ENCODE data around the gene IFITM10. TPM values are rescaled to one million over a fixed set of nuclear protein-coding genes. Genes with fewer than 3 reads are reported as not detected.

The IFITM10 gene
- total RNA-seq, 1 experiment from 2014 or later = 18.0 TPM

GRCh38 chr11:1786466-1786865, 36.1 kb upstream of the IFITM10 start:
- ATAC-seq = no peak
- TF ChIP-seq CTCF (IDR thresholded peaks at IDR 0.05) = no peak
- no peak for TF ChIP-seq TCF7L2 (IDR thresholded peaks at IDR 0.05; ENCODE audit: low read depth, low read length)
- TF ChIP-seq POLR2AphosphoS5 (IDR thresholded peaks at IDR 0.05; ENCODE audit: low read depth, low read length) = no peak
- TF ChIP-seq, protein P1, sequence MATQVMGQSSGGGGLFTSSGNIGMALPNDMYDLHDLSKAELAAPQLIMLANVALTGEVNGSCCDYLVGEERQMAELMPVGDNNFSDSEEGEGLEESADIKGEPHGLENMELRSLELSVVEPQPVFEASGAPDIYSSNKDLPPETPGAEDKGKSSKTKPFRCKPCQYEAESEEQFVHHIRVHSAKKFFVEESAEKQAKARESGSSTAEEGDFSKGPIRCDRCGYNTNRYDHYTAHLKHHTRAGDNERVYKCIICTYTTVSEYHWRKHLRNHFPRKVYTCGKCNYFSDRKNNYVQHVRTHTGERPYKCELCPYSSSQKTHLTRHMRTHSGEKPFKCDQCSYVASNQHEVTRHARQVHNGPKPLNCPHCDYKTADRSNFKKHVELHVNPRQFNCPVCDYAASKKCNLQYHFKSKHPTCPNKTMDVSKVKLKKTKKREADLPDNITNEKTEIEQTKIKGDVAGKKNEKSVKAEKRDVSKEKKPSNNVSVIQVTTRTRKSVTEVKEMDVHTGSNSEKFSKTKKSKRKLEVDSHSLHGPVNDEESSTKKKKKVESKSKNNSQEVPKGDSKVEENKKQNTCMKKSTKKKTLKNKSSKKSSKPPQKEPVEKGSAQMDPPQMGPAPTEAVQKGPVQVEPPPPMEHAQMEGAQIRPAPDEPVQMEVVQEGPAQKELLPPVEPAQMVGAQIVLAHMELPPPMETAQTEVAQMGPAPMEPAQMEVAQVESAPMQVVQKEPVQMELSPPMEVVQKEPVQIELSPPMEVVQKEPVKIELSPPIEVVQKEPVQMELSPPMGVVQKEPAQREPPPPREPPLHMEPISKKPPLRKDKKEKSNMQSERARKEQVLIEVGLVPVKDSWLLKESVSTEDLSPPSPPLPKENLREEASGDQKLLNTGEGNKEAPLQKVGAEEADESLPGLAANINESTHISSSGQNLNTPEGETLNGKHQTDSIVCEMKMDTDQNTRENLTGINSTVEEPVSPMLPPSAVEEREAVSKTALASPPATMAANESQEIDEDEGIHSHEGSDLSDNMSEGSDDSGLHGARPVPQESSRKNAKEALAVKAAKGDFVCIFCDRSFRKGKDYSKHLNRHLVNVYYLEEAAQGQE (IDR thresholded peaks at IDR 0.05; ENCODE audit: insufficient read depth in 1 of 2, low read depth in 2 of 2, low read length in 1 of 2) = no peak
- TF ChIP-seq SIN3A (IDR thresholded peaks at IDR 0.05; ENCODE audit: borderline replicate concordance, insufficient read depth, low read depth, low read length) = no peak
- BruUV-seq (replicated peaks) = no TSS peak
- Histone ChIP-seq H3K36me3 (ENCODE audit: control insufficient read depth, insufficient read depth, low read length) (no peaks in the 10 kb centered on the region), H3K9me3 (ENCODE audit: control insufficient read depth, insufficient read depth, low read depth, low read length) (no peaks in the 10 kb centered on the region), H3K4me1 (ENCODE audit: control insufficient read depth, insufficient read depth, low read length) (peaks cover 31% of the 10 kb centered on the region), H3K27ac (ENCODE audit: low read length) (peak overlapping the region; percentile 2; the same call in 1 of the 2 replicates), H3K4me3 (ENCODE audit: low read depth in 2 of 2, low read length in 2 of 2) (no peak overlapping the region), H3K27me3 (ENCODE audit: control insufficient read depth, insufficient read depth, low read length) (no peaks in the 10 kb centered on the region)
- in situ Hi-C loops (cut with HindIII; ENCODE audit: low pct_unique_long_range_greater_than_20kb, low sequenced_read_pairs) (no loop called here), intact Hi-C loops (cut with micrococcal nuclease; ENCODE audit: unreplicated experiment) (no loop called here)
- CTCF ChIA-PET = interaction anchor here (1.6 kb wide), 1 partner anchor 46 kb away, joined by 6 read pairs; no protein-coding TSS in a partner anchor
- DNase-seq (ENCODE audit: low read depth, low spot score) = no peak
- POLR2A ChIA-PET = no interaction called here

DNA sequence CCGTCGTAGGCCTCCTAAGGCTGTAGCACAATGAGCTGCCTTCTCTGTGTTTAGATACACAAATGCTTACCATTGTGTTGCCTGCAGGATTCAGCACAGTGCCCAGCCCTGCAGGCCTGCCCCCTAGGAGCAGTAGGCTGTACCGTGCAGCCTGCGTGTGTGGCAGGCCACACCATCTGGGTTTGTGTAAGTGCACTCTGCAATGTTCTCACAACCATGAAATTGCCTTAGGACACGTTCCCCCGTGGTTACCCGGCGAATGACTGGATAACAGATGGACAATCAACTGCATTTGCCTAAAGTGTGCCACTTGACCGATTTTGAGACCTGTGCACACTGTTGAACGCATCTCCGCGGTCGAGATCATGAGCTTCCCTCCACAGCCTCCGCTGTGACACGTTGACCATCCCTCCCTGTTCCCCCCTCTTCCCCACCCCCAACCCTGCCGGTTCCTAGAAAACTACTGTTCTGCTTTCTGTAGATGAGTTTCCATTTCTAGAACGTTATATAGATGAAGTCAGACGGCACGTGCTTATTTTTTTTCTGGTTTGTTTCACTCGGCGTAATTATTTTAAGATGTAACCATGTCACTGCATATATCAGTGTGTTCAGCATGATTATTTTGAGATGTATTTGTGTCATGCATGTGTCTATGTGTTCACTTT, 35.5 kb upstream of the IFITM10 start:
- H3K9me3 ChIP-seq (ENCODE audit: control insufficient read depth, insufficient read depth, low read depth, low read length) = no peaks in the 10 kb centered on the region
- peak overlapping the region; percentile 2; the same call in 1 of the 2 replicates for H3K27ac ChIP-seq (ENCODE audit: low read length)
- BruUV-seq (replicated peaks) = no TSS peak
- in situ Hi-C loops (cut with HindIII; ENCODE audit: low pct_unique_long_range_greater_than_20kb, low sequenced_read_pairs) = no loop called here
- H3K4me3 ChIP-seq (ENCODE audit: low read depth in 2 of 2, low read length in 2 of 2) = no peak overlapping the region
- intact Hi-C loops (cut with micrococcal nuclease; ENCODE audit: unreplicated experiment) = no loop called here
- H3K27me3 ChIP-seq (ENCODE audit: control insufficient read depth, insufficient read depth, low read length) = no peaks in the 10 kb centered on the region
- H3K4me1 ChIP-seq (ENCODE audit: control insufficient read depth, insufficient read depth, low read length) = peaks cover 37% of the 10 kb centered on the region
- ChIA-PET CTCF (interaction anchor here (0.7 to 1.6 kb wide), 6 partner anchors 31 to 330 kb away, joined by 4 to 14 read pairs (median 8); no protein-coding TSS in a partner anchor), POLR2A (interaction anchor here (0.6 kb wide), 1 partner anchor 42 kb away, joined by 3 read pairs; no protein-coding TSS in a partner anchor)
- ATAC-seq (no peak), DNase-seq (ENCODE audit: low read depth, low spot score) (no peak)
- no peak for TF ChIP-seq SIN3A (IDR thresholded peaks at IDR 0.05; ENCODE audit: borderline replicate concordance, insufficient read depth, low read depth, low read length)
- TF ChIP-seq, protein P1 (IDR thresholded peaks at IDR 0.05; ENCODE audit: insufficient read depth in 1 of 2, low read depth in 2 of 2, low read length in 1 of 2) = no peak
- no peak for TF ChIP-seq TCF7L2 (IDR thresholded peaks at IDR 0.05; ENCODE audit: low read depth, low read length)
- no peak for TF ChIP-seq CTCF (IDR thresholded peaks at IDR 0.05)
- no peak for TF ChIP-seq POLR2AphosphoS5 (IDR thresholded peaks at IDR 0.05; ENCODE audit: low read depth, low read length)
- H3K36me3 ChIP-seq (ENCODE audit: control insufficient read depth, insufficient read depth, low read length) = no peaks in the 10 kb centered on the region

All from Panc1 (cell line).